B cell (primary cell): Measurements from ENCODE around the gene SPTB. TPM values are rescaled to one million over a fixed set of nuclear protein-coding genes. Genes with fewer than 3 reads are reported as not detected.
A peak's percentile ranks its signal among the peaks of the same experiment; 100 is the strongest.

Experiments used
- ATAC-seq: fragments of 200-7000 bp; cut with Tn5 transposase; one replicate; pipeline ENCODE4 v1.10.0; 2021; ENCODE audit warnings: low read depth, mild to moderate bottlenecking, moderate number of reproducible peaks, moderate library complexity
- CTCF ChIA-PET: fragments of 350-600 bp; sonication (Branson Sonifier 250); formaldehyde crosslinking; loops from one replicate; lab custom pipeline; 2021; ENCODE audit warnings: antibody characterized with exemption, inconsistent platforms; lab: Charles Lee
- POLR2A ChIA-PET: fragments of 350-600 bp; sonication (Branson Sonifier 250); formaldehyde crosslinking; loops from one replicate; lab custom pipeline; 2021; ENCODE audit warnings: antibody characterized with exemption; lab: Charles Lee
- DNase-seq: peaks from one replicate; pipeline ENCODE4 v3.0.0; 2013
- H2AFZ ChIP-seq: 2 replicates; pipeline ENCODE4 v1.6.1; 2012; ENCODE audit warnings: mild to moderate bottlenecking, low read depth, low read length; ENCODE audit not compliant: insufficient read depth, poor library complexity, severe bottlenecking
- H3K27ac ChIP-seq, 2 donors: 1 replicate in 1 of 2; 2 replicates in 1 of 2; pipeline ENCODE4 v1.5.1; 2012 to 2013; ENCODE audit warnings: low read length in 2 of 2, mild to moderate bottlenecking in 2 of 2, moderate library complexity in 1 of 2
- H3K27me3 ChIP-seq, 4 experiments: fragments of 200-600 bp in 1 of 4; sonication (generic) in 1 of 4; replicated peaks in 1 of 4; 1 replicate in 2 of 4; 2 replicates in 2 of 4; pipeline versions ENCODE4 v1.6.1 to v1.7.0; 2013 to 2016; ENCODE audit warnings: low read length in 3 of 4, mild to moderate bottlenecking in 2 of 4, mixed read lengths in 1 of 4, moderate library complexity in 1 of 4; ENCODE audit not compliant: insufficient read depth in 4 of 4, control insufficient read depth in 3 of 4; ENCODE audit errors: control extremely low read depth in 1 of 4
- H3K36me3 ChIP-seq, 2 experiments: replicated peaks in 1 of 2; 1 replicate in 1 of 2; 2 replicates in 1 of 2; pipeline versions ENCODE4 v1.6.1 to v1.7.1; 2013; ENCODE audit warnings: low read length in 1 of 2; ENCODE audit not compliant: insufficient read depth in 2 of 2, control insufficient read depth in 1 of 2; ENCODE audit errors: control extremely low read depth in 1 of 2, extremely low read depth in 1 of 2
- H3K4me1 ChIP-seq, 2 donors: fragments of 200-600 bp in 1 of 2; sonication (generic) in 1 of 2; 1 replicate in 1 of 2; 2 replicates in 1 of 2; pipeline versions ENCODE4 v1.5.1 to v1.6.1; 2013 to 2017; ENCODE audit warnings: low read length in 2 of 2; ENCODE audit not compliant: control insufficient read depth in 2 of 2, insufficient read depth in 2 of 2
- H3K4me2 ChIP-seq: replicated peaks from 2 replicates; pipeline ENCODE3; 2012; ENCODE audit warnings: mild to moderate bottlenecking, low read depth, low read length; ENCODE audit not compliant: poor library complexity, severe bottlenecking
- H3K4me3 ChIP-seq, 5 experiments: fragments of 200-600 bp in 1 of 5; sonication (generic) in 1 of 5; 1 replicate in 3 of 5; 2 replicates in 2 of 5; pipeline versions ENCODE4 v1.5.1 to v1.7.0; 2011 to 2016; ENCODE audit warnings: low read length in 4 of 5, mild to moderate bottlenecking in 4 of 5, low read depth in 2 of 5, control low read depth in 1 of 5, moderate library complexity in 1 of 5; ENCODE audit not compliant: insufficient read depth in 1 of 5; ENCODE audit errors: control extremely low read depth in 1 of 5, extremely low read depth in 1 of 5
- H3K79me2 ChIP-seq: fragments of 200-600 bp; sonication (generic); one replicate; pipeline ENCODE4 v1.6.0; 2016; ENCODE audit warnings: low read length; ENCODE audit not compliant: control insufficient read depth, insufficient read depth
- H3K9ac ChIP-seq: fragments of 200-600 bp; sonication (generic); 2 replicates; pipeline ENCODE4 v1.6.1; 2017; ENCODE audit warnings: mild to moderate bottlenecking, low read length, moderate library complexity
- H3K9me3 ChIP-seq, 3 donors: one replicate each; pipeline versions ENCODE4 v1.6.1 to v1.7.1; 2013; ENCODE audit warnings: low read length in 2 of 3; ENCODE audit not compliant: control insufficient read depth in 2 of 3, insufficient read depth in 1 of 3; ENCODE audit errors: control extremely low read depth in 1 of 3
- H4K20me1 ChIP-seq: 2 replicates; pipeline ENCODE4 v1.6.0; 2012; ENCODE audit warnings: mild to moderate bottlenecking, low read length; ENCODE audit not compliant: insufficient read depth, control insufficient read depth, poor library complexity, severe bottlenecking
- H3K27ac Mint-ChIP-seq: one replicate; pipeline ENCODE4 v1.8.0; 2021; ENCODE audit warnings: mixed read lengths
- H3K27me3 Mint-ChIP-seq: one replicate; pipeline ENCODE4 v1.8.0; 2021; ENCODE audit warnings: mixed read lengths
- H3K4me1 Mint-ChIP-seq: one replicate; pipeline ENCODE4 v1.8.0; 2021; ENCODE audit warnings: mixed read lengths
- H3K4me3 Mint-ChIP-seq: one replicate; pipeline ENCODE4 v1.8.0; 2021; ENCODE audit warnings: mixed read lengths
- H3K9me3 Mint-ChIP-seq: one replicate; pipeline ENCODE4 v1.8.0; 2022; ENCODE audit warnings: mixed read lengths; ENCODE audit not compliant: insufficient read depth
- EZH2 ChIP-seq: IDR thresholded peaks from 2 replicates; pipeline ENCODE4 v1.6.1; 2012; ENCODE audit warnings: borderline replicate concordance, low read depth, mild to moderate bottlenecking, moderate library complexity, low read length; ENCODE audit not compliant: insufficient read depth, poor library complexity, severe bottlenecking
- WGBS: methylation state at CpG from one replicate; pipeline ENCODE4 v1.1.5; 2013; ENCODE audit warnings: missing lambda C conversion rate; ENCODE audit not compliant: insufficient coverage; 5-methylcytosine and 5-hydroxymethylcytosine counted together
- intact Hi-C: fragments of 100-400 bp; cut with micrococcal nuclease; formaldehyde crosslinking; loops from one replicate; pipeline ENCODE4 v1.10.0; 2022
- polyA plus RNA-seq: library from polyadenylated mRNA; depleted of rRNA; stranded (reverse); fragments of >200 nt; gene quantifications from 2 replicates; pipeline ENCODE4 v1.2.3, GENCODE V29; 2012
- total RNA-seq, 2 donors: library from RNA; stranded (reverse); fragments of 120-200 nt in 1 of 2; gene quantifications; 1 replicate in 1 of 2; 2 replicates in 1 of 2; pipeline versions ENCODE4 v1.2.3 to v1.2.4, GENCODE V29; 2013 to 2022
- TF ChIP-seq, protein P1 (sequence below): fragments of 200-600 bp; IDR thresholded peaks from one replicate; pipeline ENCODE4 v1.8.0; 2022; ENCODE audit warnings: antibody characterized with exemption, mild to moderate bottlenecking

The SPTB gene
- total and polyA plus RNA-seq, 2 donors (not counting 1 experiment from before 2014, with no cell fraction given), result 0.12 TPM; not detected in 1

DNA sequence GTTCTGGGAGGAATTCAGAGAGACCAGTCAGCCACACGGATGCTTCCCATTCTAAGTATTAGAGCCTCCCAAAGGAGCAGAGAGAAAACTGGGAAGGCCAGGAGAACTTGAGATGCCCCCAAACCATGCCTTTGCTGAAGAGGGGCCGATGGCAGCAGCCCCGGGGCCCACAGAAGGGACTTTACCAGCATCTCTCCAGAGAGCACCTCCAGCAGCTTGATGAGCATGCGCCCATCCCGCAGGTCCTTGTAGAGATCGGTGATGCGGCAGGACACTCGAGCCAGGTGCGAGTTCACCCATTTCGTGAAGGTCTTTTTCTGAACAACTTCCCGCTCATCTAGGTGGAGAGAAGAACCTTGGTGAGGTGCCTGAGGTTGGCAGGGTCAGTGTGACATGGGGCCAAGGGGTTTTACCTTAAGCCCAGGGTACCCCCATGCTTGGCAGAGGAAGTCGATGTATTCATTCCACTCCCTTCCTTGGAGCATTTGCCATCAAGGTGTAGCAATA, 74.9 kb downstream of the SPTB start:
- CTCF ChIA-PET, result interaction anchor here (0.8 kb wide), 1 partner anchor 87 kb away, joined by 4 read pairs; no protein-coding TSS in a partner anchor
- no peaks in the 10 kb centered on the region for H3K27me3 ChIP-seq
- Mint-ChIP-seq H3K4me3 (no peak overlapping the region), H3K27ac (no peak overlapping the region), H3K27me3 (peaks cover 23% of the 10 kb centered on the region), H3K4me1 (no peaks in the 10 kb centered on the region), H3K9me3 (no peaks in the 10 kb centered on the region)
- H3K27ac ChIP-seq, result no peak overlapping the region
- no peak overlapping the region for H3K4me3 ChIP-seq
- 94% methylated on average over 11 of the region's 12 CpGs for WGBS
- H3K79me2 ChIP-seq, result no peaks in the 10 kb centered on the region
- H3K9me3 ChIP-seq, result no peaks in the 10 kb centered on the region
- H3K36me3 ChIP-seq, result no peaks in the 10 kb centered on the region
- TF ChIP-seq EZH2, result no peak
- TF ChIP-seq, protein P1, sequence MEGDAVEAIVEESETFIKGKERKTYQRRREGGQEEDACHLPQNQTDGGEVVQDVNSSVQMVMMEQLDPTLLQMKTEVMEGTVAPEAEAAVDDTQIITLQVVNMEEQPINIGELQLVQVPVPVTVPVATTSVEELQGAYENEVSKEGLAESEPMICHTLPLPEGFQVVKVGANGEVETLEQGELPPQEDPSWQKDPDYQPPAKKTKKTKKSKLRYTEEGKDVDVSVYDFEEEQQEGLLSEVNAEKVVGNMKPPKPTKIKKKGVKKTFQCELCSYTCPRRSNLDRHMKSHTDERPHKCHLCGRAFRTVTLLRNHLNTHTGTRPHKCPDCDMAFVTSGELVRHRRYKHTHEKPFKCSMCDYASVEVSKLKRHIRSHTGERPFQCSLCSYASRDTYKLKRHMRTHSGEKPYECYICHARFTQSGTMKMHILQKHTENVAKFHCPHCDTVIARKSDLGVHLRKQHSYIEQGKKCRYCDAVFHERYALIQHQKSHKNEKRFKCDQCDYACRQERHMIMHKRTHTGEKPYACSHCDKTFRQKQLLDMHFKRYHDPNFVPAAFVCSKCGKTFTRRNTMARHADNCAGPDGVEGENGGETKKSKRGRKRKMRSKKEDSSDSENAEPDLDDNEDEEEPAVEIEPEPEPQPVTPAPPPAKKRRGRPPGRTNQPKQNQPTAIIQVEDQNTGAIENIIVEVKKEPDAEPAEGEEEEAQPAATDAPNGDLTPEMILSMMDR, result no peak
- H3K9ac ChIP-seq, result no peak overlapping the region
- DNase-seq (no peak), ATAC-seq (no peak)
- no peak overlapping the region for H2AFZ ChIP-seq
- POLR2A ChIA-PET, result no interaction called here
- H3K4me1 ChIP-seq, result no peaks in the 10 kb centered on the region
- intact Hi-C loops, result loop anchor here (5.0 kb wide), 2 partner anchors 87 to 177 kb away; no protein-coding TSS in a partner anchor
- no peaks in the 10 kb centered on the region for H4K20me1 ChIP-seq
- H3K4me2 ChIP-seq, result no peak overlapping the region

- no peak overlapping the region for H3K4me3 Mint-ChIP-seq
- no peaks in the 10 kb centered on the region for H3K4me1 ChIP-seq
- no peaks in the 10 kb centered on the region for H4K20me1 ChIP-seq
- H3K36me3 ChIP-seq, result no peaks in the 10 kb centered on the region
- no peak overlapping the region for H3K27ac Mint-ChIP-seq
- ATAC-seq (peak; percentile 39), DNase-seq (no peak)
- H3K27ac ChIP-seq, result no peak overlapping the region
- no peaks in the 10 kb centered on the region for H3K4me1 Mint-ChIP-seq
- no peak overlapping the region for H2AFZ ChIP-seq
- ChIA-PET CTCF (interaction anchor here (0.9 to 6.0 kb wide), 7 partner anchors 11 to 90 kb away, joined by 3 to 64 read pairs (median 3); no protein-coding TSS in a partner anchor), POLR2A (no interaction called here)
- H3K9ac ChIP-seq, result no peak overlapping the region
- peaks cover 25% of the 10 kb centered on the region for H3K27me3 Mint-ChIP-seq
- no peaks in the 10 kb centered on the region for H3K9me3 ChIP-seq
- peaks cover 0 to 2% (median 0%) of the 10 kb centered on the region in 4 experiments for H3K27me3 ChIP-seq
- no CpG with 5 or more reads among the region's 1 CpG for WGBS
- H3K4me3 ChIP-seq, result no peak overlapping the region
- H3K79me2 ChIP-seq, result no peaks in the 10 kb centered on the region
- intact Hi-C loops, result loop anchor here (5.0 kb wide), 2 partner anchors 91 to 181 kb away; no protein-coding TSS in a partner anchor
- no peaks in the 10 kb centered on the region for H3K9me3 Mint-ChIP-seq
- no peak overlapping the region for H3K4me2 ChIP-seq
- TF ChIP-seq, protein P1, result no peak
- TF ChIP-seq EZH2, result no peak
Observed at GRCh38 chr14:64801800-64802199, 77.9 kb downstream of the SPTB start.
